NB4 (cell line): ENCODE data around the gene GPR27.

ENCODE experiments used
- DNase-seq: peaks from one replicate; pipeline ENCODE4 v3.0.0; 2010; ENCODE audit warnings: low read depth
- H3K4me3 ChIP-seq: one replicate; pipeline ENCODE4 v1.5.1; 2011; ENCODE audit warnings: mild to moderate bottlenecking, low read depth, low read length, moderate library complexity
- MYC ChIP-seq: IDR thresholded peaks from 2 replicates; pipeline ENCODE4 v1.6.1; 2011; ENCODE audit warnings: low read depth, low read length
- POLR2A ChIP-seq: IDR thresholded peaks from 2 replicates; pipeline ENCODE4 v1.6.1; 2011; ENCODE audit warnings: mild to moderate bottlenecking; ENCODE audit not compliant: insufficient read length; ENCODE audit errors: extremely low read depth
- TF ChIP-seq, protein P1 (sequence below): IDR thresholded peaks from one replicate; pipeline ENCODE4 v1.5.1; 2012; ENCODE audit warnings: low read depth, low read length
- TF ChIP-seq, protein P2 (sequence below): IDR thresholded peaks from 2 replicates; pipeline ENCODE4 v1.6.1; 2011; ENCODE audit warnings: low read depth, low read length

The GPR27 gene

DNA sequence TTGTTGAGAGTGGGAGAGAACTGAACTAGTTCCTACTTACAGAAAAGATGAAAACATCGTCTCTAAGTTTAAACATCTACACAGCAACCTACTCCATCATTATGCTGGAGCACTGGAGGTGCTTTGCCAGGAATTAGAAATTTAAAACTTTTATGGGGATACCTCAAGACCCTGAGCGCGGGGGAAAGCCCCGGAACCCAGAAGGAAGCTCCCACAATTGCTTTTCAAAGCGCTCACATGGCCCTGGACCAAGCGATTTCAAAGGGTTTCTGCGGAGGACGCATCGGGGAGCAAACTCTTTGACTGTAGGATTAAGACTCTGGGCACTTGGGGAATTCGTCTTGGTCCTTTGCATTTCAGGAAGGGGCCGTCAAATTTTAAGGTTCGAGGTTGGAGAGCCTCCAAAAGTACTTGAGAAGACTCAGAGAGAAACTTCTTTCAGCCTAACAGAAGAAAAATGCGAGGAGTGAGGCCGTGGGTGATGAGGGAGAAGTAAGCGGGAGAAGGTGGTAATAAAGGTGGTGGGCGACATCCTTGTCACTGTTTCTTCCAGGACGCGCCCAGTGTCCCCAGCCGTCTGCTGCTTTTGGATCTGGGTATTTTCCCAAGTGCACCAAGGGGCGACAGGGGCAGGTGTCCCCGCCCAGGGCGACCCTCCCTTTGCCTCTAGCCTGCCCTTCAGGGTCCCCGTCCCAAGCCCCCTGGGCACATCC is 30.7 kb downstream of the GPR27 start:
- DNase-seq: peak; percentile 50
- H3K4me3 ChIP-seq: peak overlapping the region; percentile 70
- TF ChIP-seq, protein P1, sequence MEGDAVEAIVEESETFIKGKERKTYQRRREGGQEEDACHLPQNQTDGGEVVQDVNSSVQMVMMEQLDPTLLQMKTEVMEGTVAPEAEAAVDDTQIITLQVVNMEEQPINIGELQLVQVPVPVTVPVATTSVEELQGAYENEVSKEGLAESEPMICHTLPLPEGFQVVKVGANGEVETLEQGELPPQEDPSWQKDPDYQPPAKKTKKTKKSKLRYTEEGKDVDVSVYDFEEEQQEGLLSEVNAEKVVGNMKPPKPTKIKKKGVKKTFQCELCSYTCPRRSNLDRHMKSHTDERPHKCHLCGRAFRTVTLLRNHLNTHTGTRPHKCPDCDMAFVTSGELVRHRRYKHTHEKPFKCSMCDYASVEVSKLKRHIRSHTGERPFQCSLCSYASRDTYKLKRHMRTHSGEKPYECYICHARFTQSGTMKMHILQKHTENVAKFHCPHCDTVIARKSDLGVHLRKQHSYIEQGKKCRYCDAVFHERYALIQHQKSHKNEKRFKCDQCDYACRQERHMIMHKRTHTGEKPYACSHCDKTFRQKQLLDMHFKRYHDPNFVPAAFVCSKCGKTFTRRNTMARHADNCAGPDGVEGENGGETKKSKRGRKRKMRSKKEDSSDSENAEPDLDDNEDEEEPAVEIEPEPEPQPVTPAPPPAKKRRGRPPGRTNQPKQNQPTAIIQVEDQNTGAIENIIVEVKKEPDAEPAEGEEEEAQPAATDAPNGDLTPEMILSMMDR: no peak
- TF ChIP-seq, protein P2, sequence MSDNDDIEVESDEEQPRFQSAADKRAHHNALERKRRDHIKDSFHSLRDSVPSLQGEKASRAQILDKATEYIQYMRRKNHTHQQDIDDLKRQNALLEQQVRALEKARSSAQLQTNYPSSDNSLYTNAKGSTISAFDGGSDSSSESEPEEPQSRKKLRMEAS: no peak
- TF ChIP-seq MYC: no peak
- no peak for TF ChIP-seq POLR2A

DNA sequence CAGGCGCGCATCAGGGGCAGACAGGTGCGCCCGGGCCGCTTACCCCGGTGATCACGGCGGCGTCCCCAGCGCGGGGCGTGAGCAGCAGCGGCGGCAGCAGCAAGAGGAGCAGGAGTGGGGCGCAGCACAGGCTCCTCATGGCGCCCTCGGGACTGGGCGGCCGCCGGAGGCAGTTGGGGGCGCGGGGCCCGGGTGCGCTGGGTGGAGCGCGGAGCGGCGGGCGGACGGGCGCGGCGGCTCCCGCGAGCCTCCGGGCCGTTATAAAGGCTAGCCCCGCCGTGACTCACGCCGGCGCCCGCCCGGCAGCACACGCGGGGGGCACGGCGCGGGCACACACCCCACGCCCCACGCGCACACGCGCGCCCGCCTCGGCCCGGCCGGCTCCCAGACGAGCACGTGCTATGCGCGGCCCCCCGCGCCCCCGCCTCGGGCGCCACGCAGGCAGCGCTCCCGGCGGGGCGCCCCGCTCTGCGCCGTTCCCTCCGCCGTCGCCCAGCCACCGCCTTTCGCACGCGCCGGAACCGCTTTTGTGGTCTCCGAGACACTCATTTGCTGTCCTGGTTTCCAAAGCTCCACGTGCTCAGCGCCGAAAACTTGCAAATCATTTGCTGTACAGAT is 31.4 kb downstream of the GPR27 start, which contains the start of gene PROK2:
PROK2 (minus strand) TSS at position 235 of the 618 bp plus-strand sequence; CDS start at position 139, 96 bp downstream.
- H3K4me3 ChIP-seq: peak within 1 kb of the TSS; percentile 70
- peak; percentile 69 for DNase-seq

DNA sequence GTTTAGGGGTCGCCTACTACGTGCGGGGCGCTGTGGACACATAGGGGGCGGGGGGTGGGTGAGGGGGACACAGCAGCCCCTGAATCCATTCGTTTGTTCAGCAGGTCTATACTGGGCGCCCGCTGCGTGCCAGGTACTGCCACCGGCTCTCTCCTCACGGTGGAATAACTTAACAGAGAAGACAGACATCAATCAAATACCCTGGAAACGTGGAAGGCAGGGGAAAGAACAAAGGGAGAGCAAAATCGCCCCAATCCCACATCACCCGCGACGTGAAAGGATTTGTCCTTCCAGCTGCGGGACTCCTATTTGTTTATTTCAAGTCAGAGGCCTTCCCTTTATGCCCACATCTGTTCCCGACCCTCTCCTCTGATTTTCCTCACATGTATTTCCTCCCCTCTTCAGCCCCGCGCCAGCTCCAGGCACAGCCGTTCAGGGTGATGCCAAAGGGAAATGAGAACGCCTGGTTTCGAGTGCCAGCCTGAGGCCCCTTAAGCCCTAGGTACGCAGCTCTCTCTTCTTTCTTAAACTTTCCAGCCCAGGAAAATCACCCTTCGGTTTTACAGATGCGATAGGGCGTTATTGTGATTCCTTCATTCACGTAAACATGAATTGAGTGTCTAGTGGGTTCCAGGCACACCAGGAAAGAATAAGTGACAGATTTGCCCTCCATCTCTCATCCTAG is 32.0 kb downstream of the GPR27 start:
- no peak for DNase-seq
- no peak for TF ChIP-seq POLR2A
- TF ChIP-seq, protein P2: no peak
- TF ChIP-seq, protein P1: no peak
- no peak for TF ChIP-seq MYC
- no peak overlapping the region for H3K4me3 ChIP-seq

More for the DNA sequence above, 31.4 kb downstream of the GPR27 start, which contains the start of gene PROK2:
- peak; percentile 75 for TF ChIP-seq MYC
- TF ChIP-seq, protein P1: no peak
- TF ChIP-seq POLR2A: no peak
- TF ChIP-seq, protein P2: peak; percentile 88

DNA sequence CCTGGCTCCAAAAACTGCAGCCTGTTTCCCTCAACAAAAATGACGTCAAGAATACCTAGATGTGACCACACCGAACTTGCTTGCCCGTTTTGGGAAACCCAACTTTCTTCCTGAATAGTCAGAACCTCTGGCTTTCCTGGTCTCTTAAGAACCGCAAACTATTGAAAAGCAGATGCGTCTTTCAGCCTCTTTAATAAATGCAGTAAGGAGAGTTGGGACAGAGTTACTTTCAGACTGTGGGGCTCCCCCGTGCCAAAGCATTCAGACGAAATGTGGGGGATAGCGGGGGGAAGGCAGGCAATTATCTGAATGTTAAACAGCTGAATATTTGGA is 32.5 kb downstream of the GPR27 start:
- no peak for DNase-seq
- TF ChIP-seq, protein P1: no peak
- TF ChIP-seq, protein P2: no peak
- no peak for TF ChIP-seq MYC
- no peak for TF ChIP-seq POLR2A
- no peak overlapping the region for H3K4me3 ChIP-seq

DNA sequence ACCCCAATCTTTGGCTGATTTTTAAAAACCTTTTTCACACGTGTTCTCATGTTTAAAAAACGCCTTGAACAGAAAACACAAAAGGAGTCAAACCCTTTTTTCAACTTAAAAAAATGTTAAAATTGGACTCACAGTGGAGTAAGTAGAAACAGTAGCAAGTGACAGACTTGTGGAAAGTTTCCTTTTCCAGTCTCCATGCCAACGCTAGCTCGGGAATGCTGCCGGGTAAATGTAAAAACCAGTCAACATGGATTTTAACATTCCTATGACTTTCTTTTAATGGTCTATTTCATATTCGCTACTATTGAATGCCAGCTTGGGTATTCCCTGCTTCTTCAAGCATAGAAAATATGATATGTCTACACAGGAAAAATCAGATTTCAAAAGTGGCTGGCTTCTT is 32.9 kb downstream of the GPR27 start:
- DNase-seq: no peak
- TF ChIP-seq MYC (no peak), POLR2A (no peak)
- TF ChIP-seq, protein P1: no peak
- TF ChIP-seq, protein P2: no peak
- H3K4me3 ChIP-seq: no peak overlapping the region
